Breast epithelium (tissue), 3 donors: ENCODE measurements around the gene PEAK1.

Source experiments
- CTCF ChIP-seq, 3 donors: fragments of 450-650 bp; IDR thresholded peaks; one replicate each; pipeline ENCODE4 v1.5.1; 2016 to 2017; ENCODE audit warnings: antibody characterized with exemption in 3 of 3, mild to moderate bottlenecking in 3 of 3, moderate library complexity in 3 of 3
- POLR2A ChIP-seq: fragments of 450-650 bp; IDR thresholded peaks from one replicate; pipeline ENCODE4 v1.6.1; 2016; ENCODE audit warnings: antibody characterized with exemption, mild to moderate bottlenecking, moderate library complexity

GRCh38 chr15:77235566-77235965 lies 184.3 kb downstream of the PEAK1 start:
- TF ChIP-seq CTCF (IDR thresholded peaks at IDR 0.05): no peak
- no peak for TF ChIP-seq POLR2A
